Parathyroid adenoma (tissue), 2 donors: ENCODE data around the gene TK1.

Source experiments
- H2AFZ ChIP-seq: fragments of 300-600 bp; sonication (generic); one replicate; pipeline ENCODE4 v1.7.0; 2017; ENCODE audit warnings: antibody characterized with exemption, mild to moderate bottlenecking
- H3K27ac ChIP-seq: fragments of 300-600 bp; sonication (generic); one replicate; pipeline ENCODE4 v1.7.0; 2017
- H3K27me3 ChIP-seq: fragments of 300-600 bp; sonication (generic); one replicate; pipeline ENCODE4 v1.7.0; 2017; ENCODE audit warnings: low read length; ENCODE audit not compliant: control insufficient read depth, insufficient read depth
- H3K36me3 ChIP-seq: fragments of 300-600 bp; sonication (generic); one replicate; pipeline ENCODE4 v1.7.0; 2017; ENCODE audit warnings: low read length; ENCODE audit not compliant: control insufficient read depth, insufficient read depth
- H3K4me1 ChIP-seq: fragments of 300-600 bp; sonication (generic); one replicate; pipeline ENCODE4 v1.7.0; 2017; ENCODE audit warnings: control low read depth
- H3K4me2 ChIP-seq: fragments of 300-600 bp; sonication (generic); one replicate; pipeline ENCODE4 v1.7.0; 2017; ENCODE audit warnings: low read length
- H3K4me3 ChIP-seq: fragments of 300-600 bp; sonication (generic); one replicate; pipeline ENCODE4 v1.7.0; 2017; ENCODE audit warnings: low read depth, low read length
- H3K79me2 ChIP-seq: fragments of 300-600 bp; sonication (generic); one replicate; pipeline ENCODE4 v1.7.0; 2017; ENCODE audit warnings: control low read depth
- H3K9ac ChIP-seq: fragments of 300-600 bp; sonication (generic); one replicate; pipeline ENCODE4 v1.7.0; 2017; ENCODE audit warnings: mild to moderate bottlenecking
- H3K9me3 ChIP-seq: fragments of 300-600 bp; sonication (generic); one replicate; pipeline ENCODE4 v1.7.0; 2017; ENCODE audit warnings: low read length; ENCODE audit not compliant: control insufficient read depth
- TF ChIP-seq, protein P1 (sequence below): fragments of 300-600 bp; sonication (generic); IDR thresholded peaks from one replicate; pipeline ENCODE4 v1.7.0; 2017; ENCODE audit warnings: antibody characterized with exemption, mild to moderate bottlenecking
- donor health status: primary hyperparathyroidism.

TK1 gene

DNA sequence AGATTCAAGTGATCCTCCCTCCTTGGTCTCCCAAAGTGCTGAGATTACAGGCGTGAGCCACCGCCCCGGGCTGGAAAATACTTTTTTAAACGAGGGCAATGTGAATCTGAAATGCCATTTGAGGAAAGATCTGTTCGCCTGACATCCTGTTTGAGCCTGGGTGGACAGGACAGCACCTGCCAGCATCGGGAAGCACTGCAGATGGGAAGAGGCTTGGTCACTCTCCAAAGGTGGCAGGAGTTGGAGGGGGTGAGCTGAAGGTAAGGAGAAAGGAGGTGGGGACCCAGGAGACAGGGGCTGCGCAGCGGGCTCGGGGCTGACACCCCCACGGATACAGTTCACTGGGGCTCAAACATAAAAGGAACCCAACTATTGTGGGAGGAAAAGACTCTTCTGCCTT is 23.3 kb upstream of the TK1 start:
- Histone ChIP-seq H3K27me3 (no peaks in the 10 kb centered on the region), H3K4me1 (no peaks in the 10 kb centered on the region), H3K4me3 (no peak overlapping the region)

DNA sequence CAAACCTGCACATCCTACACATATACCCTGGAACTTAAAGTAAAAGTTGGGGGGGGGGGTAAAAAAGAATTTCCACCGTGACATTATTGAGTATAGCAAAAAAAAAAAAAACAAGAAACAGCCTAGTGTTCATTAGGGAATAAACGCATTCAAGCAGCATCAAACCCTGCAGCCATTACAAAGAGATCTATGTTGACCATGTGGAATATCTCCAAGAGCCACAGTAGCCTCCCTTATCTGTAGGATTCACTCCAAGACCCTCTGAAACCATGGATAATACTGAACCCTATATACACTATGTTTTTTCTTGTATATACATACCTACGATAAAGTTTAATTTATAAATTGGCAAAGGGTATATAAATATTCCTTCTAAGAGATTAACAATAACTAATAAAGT is 21.6 kb upstream of the TK1 start:
- Histone ChIP-seq H3K4me3 (no peak overlapping the region), H3K9ac (no peak overlapping the region), H2AFZ (no peak overlapping the region), H3K4me1 (no peaks in the 10 kb centered on the region), H3K4me2 (no peak overlapping the region), H3K79me2 (no peaks in the 10 kb centered on the region), H3K27me3 (no peaks in the 10 kb centered on the region), H3K27ac (no peak overlapping the region), H3K36me3 (no peaks in the 10 kb centered on the region), H3K9me3 (no peaks in the 10 kb centered on the region)
- TF ChIP-seq, protein P1, sequence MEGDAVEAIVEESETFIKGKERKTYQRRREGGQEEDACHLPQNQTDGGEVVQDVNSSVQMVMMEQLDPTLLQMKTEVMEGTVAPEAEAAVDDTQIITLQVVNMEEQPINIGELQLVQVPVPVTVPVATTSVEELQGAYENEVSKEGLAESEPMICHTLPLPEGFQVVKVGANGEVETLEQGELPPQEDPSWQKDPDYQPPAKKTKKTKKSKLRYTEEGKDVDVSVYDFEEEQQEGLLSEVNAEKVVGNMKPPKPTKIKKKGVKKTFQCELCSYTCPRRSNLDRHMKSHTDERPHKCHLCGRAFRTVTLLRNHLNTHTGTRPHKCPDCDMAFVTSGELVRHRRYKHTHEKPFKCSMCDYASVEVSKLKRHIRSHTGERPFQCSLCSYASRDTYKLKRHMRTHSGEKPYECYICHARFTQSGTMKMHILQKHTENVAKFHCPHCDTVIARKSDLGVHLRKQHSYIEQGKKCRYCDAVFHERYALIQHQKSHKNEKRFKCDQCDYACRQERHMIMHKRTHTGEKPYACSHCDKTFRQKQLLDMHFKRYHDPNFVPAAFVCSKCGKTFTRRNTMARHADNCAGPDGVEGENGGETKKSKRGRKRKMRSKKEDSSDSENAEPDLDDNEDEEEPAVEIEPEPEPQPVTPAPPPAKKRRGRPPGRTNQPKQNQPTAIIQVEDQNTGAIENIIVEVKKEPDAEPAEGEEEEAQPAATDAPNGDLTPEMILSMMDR = no peak

More for the DNA sequence above, 23.3 kb upstream of the TK1 start:
- TF ChIP-seq, protein P1 = no peak
- no peaks in the 10 kb centered on the region for H3K9me3 ChIP-seq
- no peak overlapping the region for H3K4me2 ChIP-seq
- no peaks in the 10 kb centered on the region for H3K79me2 ChIP-seq
- no peak overlapping the region for H3K27ac ChIP-seq
- H3K9ac ChIP-seq = no peak overlapping the region
- H3K36me3 ChIP-seq = no peaks in the 10 kb centered on the region
- H2AFZ ChIP-seq = no peak overlapping the region

DNA sequence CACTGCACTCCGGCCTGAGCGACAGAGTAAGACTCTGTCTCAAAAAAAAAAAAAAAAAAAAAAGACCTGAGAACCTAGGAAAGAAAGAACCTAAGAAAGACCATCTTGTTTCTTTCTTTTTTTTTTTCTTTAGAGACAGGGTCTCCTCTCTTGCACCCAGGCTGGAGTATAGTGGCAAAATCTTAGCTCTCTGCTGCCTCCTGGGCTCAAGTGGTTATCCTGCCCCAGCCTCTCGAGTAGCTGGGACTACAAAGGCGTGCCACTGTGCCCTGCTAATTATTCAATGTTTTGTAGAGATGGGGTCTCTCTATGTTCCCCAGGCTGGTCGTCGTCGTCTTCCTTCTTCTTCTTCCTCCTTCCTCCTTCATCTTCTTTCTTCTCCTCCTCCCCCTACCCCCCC is 19.4 kb upstream of the TK1 start:
- Histone ChIP-seq H3K27ac (no peak overlapping the region), H2AFZ (no peak overlapping the region), H3K4me2 (no peak overlapping the region), H3K4me1 (no peaks in the 10 kb centered on the region), H3K9me3 (no peaks in the 10 kb centered on the region), H3K79me2 (no peaks in the 10 kb centered on the region), H3K27me3 (no peaks in the 10 kb centered on the region), H3K4me3 (no peak overlapping the region), H3K36me3 (no peaks in the 10 kb centered on the region), H3K9ac (no peak overlapping the region)
- TF ChIP-seq, protein P1 = no peak

DNA sequence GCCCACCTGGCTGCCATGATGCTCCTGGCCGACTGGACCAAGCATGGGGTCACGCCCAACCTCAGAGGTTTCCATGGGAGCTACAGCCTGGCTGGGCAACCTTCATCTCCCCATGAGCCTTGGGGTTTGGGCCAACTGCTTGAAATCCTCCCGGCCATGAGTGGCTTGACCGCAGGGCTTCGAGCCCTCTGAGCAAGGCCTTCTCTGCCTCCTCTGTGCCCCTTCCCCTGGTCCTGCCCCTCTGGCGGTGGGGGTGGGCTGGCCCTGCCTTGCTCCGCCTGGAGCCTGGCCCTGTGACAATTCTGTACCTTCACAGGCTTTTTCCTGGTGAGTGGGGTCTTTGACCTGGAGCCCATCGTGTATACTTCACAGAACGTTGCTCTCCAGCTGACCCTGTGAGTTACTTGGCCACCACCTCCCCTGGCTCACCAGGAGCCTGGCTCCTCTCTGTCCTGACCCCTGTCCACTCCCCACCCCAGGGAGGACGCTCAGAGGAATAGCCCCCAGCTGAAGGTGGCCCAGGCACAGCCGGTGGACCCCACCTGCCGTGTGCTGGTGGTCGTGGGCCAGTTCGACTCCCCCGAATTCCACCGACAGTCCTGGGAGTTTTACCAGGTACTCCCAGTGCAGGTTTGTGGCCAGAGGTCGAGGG is 18.4 kb upstream of the TK1 start:
- no peaks in the 10 kb centered on the region for H3K36me3 ChIP-seq
- H3K4me2 ChIP-seq = no peak overlapping the region
- H3K27ac ChIP-seq = no peak overlapping the region
- TF ChIP-seq, protein P1 = no peak
- no peaks in the 10 kb centered on the region for H3K9me3 ChIP-seq
- no peak overlapping the region for H3K9ac ChIP-seq
- no peak overlapping the region for H3K4me3 ChIP-seq
- H3K27me3 ChIP-seq = no peaks in the 10 kb centered on the region
- H2AFZ ChIP-seq = no peak overlapping the region
- no peaks in the 10 kb centered on the region for H3K79me2 ChIP-seq
- no peaks in the 10 kb centered on the region for H3K4me1 ChIP-seq
